GM19023 (cell line): ENCODE data around the gene OVOL3.

Experiments used
- ATAC-seq: cut with Tn5 transposase; IDR thresholded peaks from one replicate; pipeline ENCODE4 v1.9.1; 2021; ENCODE audit warnings: mild to moderate bottlenecking, moderate library complexity; ENCODE audit not compliant: unreplicated experiment

The OVOL3 gene

DNA sequence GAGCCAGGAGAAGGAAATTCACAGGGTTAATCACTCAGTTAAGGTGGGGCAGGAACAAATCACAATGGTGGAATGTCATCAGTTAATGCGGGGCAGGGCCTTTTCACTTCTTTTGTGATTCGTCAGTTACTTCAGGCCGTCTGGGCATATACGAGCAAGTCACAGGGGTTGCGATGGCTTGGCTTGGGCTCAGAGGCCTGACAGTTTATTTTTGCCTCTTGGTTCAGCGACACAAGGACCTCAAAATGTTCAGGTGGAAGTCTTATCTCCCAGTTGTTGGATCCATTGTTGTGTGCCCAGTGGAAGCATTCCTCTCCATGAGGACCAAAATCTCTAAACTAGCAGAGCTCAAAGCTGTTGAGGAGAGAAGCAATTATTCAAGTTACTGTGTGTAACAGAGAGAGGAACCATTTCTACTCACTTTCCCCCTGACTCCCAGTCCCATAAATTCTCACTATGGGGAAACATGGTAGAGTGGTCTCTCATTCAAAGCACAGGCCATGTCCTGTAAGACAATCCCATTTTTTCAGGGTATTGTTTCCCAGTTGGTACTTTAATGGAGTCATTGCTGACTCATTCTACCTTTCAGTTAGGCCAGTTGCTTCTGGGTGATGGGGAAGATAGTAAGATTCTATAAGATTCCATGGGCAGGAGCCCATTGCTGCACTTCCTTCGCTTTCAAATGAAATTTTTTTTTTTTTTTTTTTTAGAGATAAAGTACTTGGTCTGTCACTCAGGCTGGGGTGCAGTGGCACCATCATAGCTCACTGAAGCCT, 50.1 kb downstream of the OVOL3 start:
- ATAC-seq: no peak
